ENCODE data around the gene FGF14. TPM values are rescaled to one million over a fixed set of nuclear protein-coding genes. Genes with fewer than 3 reads are reported as not detected.

The FGF14 gene
- polyA plus RNA-seq, 1 of the 3 experiments (the other 2 are of a cell fraction): 0.20 TPM

- 96% methylated on average over 2 of the region's 2 CpGs for WGBS (ENCODE audit: low lambda C conversion rate)
- Histone ChIP-seq H3K4me1 (ENCODE audit: control insufficient read depth in 1 of 2, insufficient read depth in 2 of 2, low read depth in 1 of 2, low read length in 1 of 2) (peaks cover 0 to 3% of the 10 kb centered on the region in 2 experiments; a peak in 1 of 4 replicates), H3K27me3 (ENCODE audit: insufficient read depth) (no peaks in the 10 kb centered on the region), H3K36me3 (replicated peaks in 1 of 2; ENCODE audit: control insufficient read depth in 1 of 2, insufficient read depth in 2 of 2, low read length in 1 of 2) (peaks cover 21 to 62% of the 10 kb centered on the region in 2 experiments), H3K79me2 (ENCODE audit: insufficient read depth) (no peaks in the 10 kb centered on the region), H2AFZ (ENCODE audit: low read depth) (no peak overlapping the region), H3K4me3 (ENCODE audit: low read depth in 2 of 2, low read length in 1 of 2) (no peak overlapping the region), H3K4me2 (no peak overlapping the region), H3K9ac (no peak overlapping the region), H3K9me2 (no peaks in the 10 kb centered on the region), H3F3A (replicated peaks; ENCODE audit: insufficient read depth) (no peaks in the 10 kb centered on the region), H4K20me1 (ENCODE audit: insufficient read depth) (no peaks in the 10 kb centered on the region), H3K27ac (ENCODE audit: low read depth in 2 of 2, low read length in 1 of 2) (no peak overlapping the region), H3K9me3 (no peaks in the 10 kb centered on the region)
- no peak for DNase-seq
- ChIA-PET CTCF (interaction anchor here (1.4 kb wide), 1 partner anchor 193 kb away, joined by 4 read pairs; no protein-coding TSS in a partner anchor), POLR2A (no interaction called here)
- no peak for TF ChIP-seq SIN3A (IDR thresholded peaks at IDR 0.05; ENCODE audit: borderline replicate concordance, low read depth, low read length)
- TF ChIP-seq FOXJ3 (CRISPR knock-in tag; IDR thresholded peaks at IDR 0.05): no peak
- no peak for TF ChIP-seq TAF1 (IDR thresholded peaks at IDR 0.05; ENCODE audit: borderline replicate concordance, low read depth, low read length)
- no peak for TF ChIP-seq SMC3 (IDR thresholded peaks at IDR 0.05; ENCODE audit: low read depth, low read length)
- no peak for TF ChIP-seq ZBTB33 (IDR thresholded peaks at IDR 0.05; ENCODE audit: borderline replicate concordance, low read depth)
- no peak for TF ChIP-seq MEF2A (IDR thresholded peaks at IDR 0.05; ENCODE audit: borderline replicate concordance, low read depth)
- TF ChIP-seq GABPA (IDR thresholded peaks at IDR 0.05; ENCODE audit: low read depth): no peak
- no peak for TF ChIP-seq RAD21 (IDR thresholded peaks at IDR 0.05; ENCODE audit: low read length)
- TF ChIP-seq CHD2 (IDR thresholded peaks at IDR 0.05; ENCODE audit: low read length, partially characterized antibody): no peak
- TF ChIP-seq NFIC (IDR thresholded peaks at IDR 0.05; ENCODE audit: borderline replicate concordance): no peak
- TF ChIP-seq, protein P1, sequence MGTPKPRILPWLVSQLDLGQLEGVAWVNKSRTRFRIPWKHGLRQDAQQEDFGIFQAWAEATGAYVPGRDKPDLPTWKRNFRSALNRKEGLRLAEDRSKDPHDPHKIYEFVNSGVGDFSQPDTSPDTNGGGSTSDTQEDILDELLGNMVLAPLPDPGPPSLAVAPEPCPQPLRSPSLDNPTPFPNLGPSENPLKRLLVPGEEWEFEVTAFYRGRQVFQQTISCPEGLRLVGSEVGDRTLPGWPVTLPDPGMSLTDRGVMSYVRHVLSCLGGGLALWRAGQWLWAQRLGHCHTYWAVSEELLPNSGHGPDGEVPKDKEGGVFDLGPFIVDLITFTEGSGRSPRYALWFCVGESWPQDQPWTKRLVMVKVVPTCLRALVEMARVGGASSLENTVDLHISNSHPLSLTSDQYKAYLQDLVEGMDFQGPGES (IDR thresholded peaks at IDR 0.05; ENCODE audit: low read depth, low read length): no peak
- TF ChIP-seq RXRA (IDR thresholded peaks at IDR 0.05; ENCODE audit: borderline replicate concordance, low read depth): no peak
- no peak for TF ChIP-seq MXI1 (IDR thresholded peaks at IDR 0.05; ENCODE audit: low read depth, low read length)
- TF ChIP-seq, protein P2, sequence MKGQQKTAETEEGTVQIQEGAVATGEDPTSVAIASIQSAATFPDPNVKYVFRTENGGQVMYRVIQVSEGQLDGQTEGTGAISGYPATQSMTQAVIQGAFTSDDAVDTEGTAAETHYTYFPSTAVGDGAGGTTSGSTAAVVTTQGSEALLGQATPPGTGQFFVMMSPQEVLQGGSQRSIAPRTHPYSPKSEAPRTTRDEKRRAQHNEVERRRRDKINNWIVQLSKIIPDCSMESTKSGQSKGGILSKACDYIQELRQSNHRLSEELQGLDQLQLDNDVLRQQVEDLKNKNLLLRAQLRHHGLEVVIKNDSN (IDR thresholded peaks at IDR 0.05; ENCODE audit: borderline replicate concordance, low read depth): no peak
- TF ChIP-seq YY1 (IDR thresholded peaks at IDR 0.05; ENCODE audit: low read depth): no peak
- TF ChIP-seq GATA2 (CRISPR knock-in tag; IDR thresholded peaks at IDR 0.05): no peak
- no peak for TF ChIP-seq EZH2phosphoT487 (IDR thresholded peaks at IDR 0.05; ENCODE audit: borderline replicate concordance, low read depth)
- no peak for TF ChIP-seq MAX (IDR thresholded peaks at IDR 0.05; ENCODE audit: low read depth)
These were observed 694.2 kb downstream of the FGF14 start for GRCh38 chr13:101707659-101708058.

Measured in SK-N-SH (cell line).